NCI-H2227 (cell line): ENCODE measurements around the gene COA6.
A peak's percentile ranks its signal among the peaks of the same experiment; 100 is the strongest.

Source experiments
- DNase-seq: peaks from one replicate; lab custom pipeline; 2025; ENCODE audit not compliant: unreplicated experiment; lab: John Stamatoyannopoulos, UW

Gene COA6, protein sequence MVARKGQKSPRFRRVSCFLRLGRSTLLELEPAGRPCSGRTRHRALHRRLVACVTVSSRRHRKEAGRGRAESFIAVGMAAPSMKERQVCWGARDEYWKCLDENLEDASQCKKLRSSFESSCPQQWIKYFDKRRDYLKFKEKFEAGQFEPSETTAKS

DNA sequence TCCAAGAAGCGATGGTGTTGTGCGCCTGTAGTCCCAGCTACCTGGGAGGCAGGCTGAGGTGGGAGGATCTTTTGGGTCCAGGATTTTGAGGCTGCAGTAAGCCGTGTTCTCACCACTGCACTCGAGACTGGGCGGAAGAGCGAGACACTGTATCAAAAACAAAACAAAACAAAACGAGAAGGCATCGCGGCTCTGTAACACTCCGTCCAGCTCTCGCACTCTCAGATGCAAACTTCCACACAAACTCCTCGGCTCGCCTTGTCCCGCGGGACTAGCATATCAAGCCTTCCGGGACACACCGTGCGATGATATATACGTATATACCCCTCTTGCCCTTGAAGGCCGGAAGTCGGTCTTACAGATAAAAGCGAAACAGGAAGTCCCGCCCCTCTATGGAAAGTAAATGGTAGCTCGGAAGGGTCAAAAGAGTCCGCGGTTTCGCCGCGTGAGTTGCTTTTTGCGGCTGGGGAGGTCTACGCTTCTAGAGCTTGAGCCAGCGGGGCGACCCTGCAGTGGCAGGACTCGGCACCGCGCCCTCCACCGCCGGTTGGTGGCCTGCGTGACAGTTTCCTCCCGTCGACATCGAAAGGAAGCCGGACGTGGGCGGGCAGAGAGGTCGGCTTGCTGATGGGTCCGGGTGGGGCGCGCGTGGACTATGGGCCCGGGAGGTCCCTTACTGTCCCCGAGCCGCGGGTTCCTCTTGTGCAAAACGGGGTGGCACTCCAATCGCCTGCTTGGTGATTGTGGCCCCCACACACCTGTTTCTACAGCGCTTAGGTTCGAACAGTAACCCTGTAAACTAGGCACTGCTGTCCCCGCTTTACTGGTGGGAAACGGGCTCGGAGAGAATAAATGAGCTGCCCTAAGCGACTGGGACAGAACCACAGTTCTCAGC lies at the start of gene COA6:
Gene COA6, plus strand, starts transcription at position 393 of the 895 bp plus-strand sequence. Its CDS starts 11 bp downstream, at position 404.
- DNase-seq, result peak; percentile 97

DNA sequence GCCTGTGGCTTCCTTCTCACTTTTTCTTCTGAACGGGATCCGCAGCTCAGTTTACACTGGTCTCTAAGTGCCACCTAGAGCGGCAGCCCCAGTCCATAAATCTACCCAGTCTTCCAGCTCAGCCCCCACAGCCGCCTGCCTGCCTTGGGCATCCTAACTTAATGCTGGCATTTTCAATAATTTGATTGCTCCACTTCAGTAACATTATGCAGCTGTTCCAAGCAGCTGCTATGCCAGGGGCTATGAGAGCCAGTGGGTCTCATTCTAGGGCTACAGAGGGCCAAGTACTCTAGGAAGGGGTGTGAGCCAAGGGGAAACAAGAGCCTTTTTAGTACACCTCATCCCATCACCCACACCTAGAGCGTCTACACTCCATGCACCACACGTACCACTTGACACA lies 48.4 kb upstream of the COA6 start:
- DNase-seq, result no peak

DNA sequence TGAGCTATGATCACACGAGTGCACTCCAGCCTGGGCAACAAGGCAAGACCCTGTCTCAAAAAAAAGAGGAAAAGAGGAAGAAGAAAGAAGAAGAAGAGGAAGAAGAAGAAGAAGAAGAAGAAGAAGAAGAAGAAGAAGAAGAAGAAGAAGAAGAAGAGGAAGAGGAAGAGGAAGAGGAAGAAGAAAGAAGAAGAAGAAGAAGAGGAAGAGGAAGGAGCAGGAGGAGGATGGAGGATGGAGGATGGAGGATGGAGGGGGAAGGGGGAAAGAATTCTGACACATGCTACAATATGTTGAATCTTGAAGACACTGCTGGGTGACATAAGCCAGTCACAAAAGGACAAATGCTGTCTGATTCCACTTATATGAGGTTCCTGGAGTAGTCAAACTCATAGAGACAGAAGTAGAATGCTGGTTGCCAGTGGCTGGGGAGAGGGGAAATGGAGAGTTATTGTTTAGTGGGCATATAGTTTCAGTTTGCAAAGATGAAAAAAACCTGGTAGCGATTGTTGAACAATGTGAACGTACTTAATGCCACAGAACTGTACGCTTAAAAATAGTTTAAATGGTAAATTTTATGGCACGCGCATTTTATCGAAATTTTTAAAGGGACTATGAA lies 47.3 kb upstream of the COA6 start:
- no peak for DNase-seq

DNA sequence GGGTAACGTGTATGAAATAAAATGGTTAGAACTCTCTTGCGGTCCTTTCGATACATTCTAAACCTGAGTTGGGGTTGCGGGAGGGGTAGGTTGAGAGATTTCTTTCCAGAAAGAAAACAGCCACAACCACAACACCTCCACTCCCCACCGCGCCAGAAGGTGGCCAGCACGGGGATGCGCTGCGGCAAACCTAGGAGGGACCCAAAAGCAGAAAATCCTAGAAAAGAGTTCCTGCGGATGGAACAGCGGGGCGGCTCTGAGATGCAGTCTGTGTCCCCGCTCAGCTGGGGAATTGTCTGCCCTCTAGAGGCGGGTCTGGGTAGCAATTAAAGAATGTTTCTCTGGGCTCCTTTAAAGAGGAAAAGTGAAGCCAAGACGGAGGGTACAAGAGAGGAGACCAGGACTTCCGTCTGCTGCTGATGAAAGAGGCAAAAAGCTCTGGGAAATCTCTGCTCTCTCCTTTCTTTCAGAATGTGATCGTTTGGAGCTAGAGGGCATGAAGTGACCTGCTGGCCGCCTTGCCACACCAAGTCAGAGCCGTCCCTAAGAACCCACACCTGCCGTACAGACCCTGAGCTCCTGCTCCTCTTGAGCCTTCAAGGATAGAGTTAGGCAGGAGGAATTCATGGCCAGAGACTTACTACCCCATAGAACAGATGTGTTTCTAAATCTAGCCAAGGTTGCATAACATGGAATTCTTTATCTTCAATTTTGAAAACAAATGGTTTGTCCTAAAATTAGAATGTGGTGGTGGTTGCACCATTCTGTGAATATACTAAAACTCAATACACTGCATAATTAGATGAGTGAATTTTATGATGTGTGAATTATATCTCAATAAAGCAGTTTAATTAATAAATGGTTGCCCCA lies 46.5 kb upstream of the COA6 start:
- DNase-seq, result peak; percentile 16

DNA sequence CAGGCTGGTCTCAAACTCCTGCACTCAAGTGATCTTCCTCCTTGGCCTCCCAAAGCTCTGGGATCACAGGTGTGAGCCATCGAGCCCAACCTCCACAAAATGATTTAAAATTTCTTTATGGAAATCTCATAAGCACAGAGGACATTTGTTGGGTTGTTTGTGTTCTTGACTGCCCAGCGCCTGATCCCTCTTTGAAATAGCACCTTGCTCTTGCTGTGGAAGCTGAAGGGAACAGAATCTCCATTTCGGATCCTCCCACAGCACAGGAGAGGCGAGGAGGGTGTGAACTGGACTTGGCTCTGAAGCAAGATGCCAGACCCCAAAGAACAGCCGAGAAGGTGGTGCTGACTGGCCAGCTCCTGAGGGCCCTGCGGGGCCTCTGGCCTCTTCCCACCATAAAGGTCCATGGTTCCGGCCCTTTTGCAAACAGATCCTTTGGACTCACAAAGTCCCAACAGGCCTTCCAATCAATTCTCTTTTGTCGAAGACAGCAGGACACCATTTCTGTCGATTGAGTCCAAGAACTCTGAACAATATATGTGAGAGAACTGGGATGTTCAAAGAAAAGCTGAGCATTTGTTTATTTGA lies 45.6 kb upstream of the COA6 start:
- DNase-seq, result no peak

DNA sequence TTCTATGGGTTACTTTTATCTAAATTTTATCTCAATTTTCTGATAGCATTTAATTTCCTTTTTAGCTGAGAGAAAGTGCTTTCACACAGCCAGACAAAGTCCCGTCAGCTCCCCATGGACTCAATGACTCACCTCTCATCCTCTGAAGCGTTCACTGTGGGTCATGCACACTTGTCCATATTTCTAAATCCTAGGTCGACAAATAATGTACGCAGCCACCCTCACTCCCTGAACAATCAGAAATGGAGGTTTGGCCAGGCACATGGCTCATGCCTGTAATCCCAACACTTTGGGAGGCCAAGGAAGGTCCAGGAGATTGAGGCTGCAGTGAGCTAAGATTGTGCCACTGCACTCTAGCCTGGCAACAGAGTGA lies 42.4 kb upstream of the COA6 start:
- no peak for DNase-seq

DNA sequence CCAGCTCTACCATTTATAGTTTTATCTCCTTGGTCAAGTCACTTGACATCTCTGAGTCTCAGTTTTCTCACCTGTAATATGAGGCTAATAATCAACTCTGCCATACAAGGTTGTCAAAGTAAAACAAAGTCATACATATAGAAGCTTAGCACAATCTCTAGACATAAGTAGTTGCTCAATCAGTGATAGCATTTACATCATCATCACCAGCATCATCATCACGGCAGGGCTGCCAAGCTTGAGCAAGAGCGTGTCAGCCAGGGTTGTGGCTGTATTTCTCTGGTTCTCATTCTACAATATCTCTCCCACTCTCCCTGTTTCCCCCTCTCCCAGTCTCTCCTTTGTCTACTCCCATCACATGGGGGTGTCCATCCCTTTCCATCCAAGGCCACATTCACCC lies 41.7 kb upstream of the COA6 start:
- DNase-seq, result no peak

DNA sequence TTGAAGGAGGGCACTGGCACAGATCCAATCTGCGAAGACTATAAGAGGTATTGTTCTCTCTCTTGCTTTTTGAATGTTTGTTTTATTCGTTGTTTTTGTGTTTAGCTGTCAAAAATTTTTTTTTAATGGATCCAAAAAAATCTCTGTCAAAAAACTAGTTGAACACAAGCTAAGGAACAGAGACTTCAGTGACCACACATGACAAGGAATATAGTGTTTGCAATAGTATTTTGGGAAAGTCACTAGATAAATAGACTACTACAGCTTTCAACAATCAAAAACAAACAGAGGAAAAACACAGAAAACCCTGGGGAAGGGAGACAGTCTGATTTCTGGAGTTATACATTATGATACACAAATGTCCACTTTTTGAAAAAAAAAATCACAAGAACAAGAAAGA lies 36.9 kb upstream of the COA6 start:
- DNase-seq, result no peak

DNA sequence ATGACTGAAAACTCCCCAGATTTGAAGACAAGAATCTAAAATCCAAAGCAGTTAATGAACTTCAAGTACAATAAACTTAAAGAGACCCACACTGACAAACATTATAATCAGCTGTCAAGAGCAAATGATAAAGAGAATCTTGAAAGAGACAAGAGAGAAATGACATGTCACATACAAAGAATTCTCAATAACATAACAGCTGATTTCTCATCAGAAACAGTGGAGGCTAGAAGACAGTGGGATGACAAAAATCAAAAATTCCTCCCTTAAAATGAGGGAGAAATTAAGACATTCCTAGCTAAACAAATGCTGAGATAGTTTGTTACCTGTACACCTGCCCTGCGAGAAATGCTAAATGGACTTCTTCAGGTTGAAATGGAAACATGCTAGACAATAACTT lies 36.0 kb upstream of the COA6 start:
- no peak for DNase-seq

DNA sequence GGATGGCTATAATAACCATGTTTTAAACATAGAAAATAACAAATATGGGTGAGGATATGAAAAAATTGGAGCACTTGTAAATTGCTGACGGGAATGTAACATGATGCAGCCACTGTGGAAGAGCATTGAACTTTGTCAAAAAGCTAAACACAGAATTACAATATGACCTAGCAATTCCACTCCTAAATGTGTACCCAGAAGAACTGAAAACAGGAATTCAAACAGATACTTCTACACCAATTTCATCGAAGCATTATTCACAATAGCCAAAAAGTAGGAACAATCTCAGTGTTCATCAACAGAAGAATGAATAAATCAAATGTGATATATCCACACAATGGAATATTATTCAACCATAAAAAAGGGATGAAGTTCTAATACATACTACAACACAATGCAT lies 32.7 kb upstream of the COA6 start:
- no peak for DNase-seq

DNA sequence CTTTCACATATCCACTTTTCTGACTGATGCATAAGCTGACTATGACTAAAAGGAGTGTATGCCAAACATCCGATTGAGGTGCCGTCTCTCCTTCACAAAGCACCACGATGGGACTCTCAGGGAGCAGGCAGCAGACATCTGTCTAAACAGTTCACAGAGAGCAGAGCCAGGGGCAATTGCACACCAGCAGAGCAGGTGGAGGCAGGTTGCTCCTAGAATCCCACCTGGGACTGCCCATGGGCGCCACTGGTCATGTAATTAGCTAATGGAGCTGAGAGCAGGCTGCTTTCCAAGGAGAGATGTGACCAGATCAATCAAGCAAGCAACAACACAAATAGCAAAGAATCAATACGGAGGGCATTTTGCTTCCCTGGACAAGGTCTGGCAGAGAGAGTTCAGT lies 30.5 kb upstream of the COA6 start:
- no peak for DNase-seq

DNA sequence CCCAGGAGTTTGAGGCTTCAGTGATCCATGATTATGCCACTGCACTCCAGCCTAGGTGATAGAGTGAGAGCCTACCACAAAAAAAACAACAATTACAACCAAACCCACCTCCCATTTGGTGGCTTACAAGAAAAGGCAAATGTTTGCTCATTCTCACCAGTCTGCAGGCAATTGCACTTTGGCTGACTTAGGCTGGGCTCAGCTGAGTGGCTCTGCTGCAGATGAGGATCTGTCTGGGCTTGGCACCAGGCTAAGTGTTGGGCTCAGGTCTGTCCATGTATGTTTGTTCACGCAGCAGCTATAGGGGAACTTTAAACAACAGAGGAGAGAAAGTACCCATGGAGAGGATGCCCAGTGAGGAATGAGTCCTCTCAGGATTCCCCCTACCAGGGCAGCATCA lies 28.0 kb upstream of the COA6 start:
- no peak for DNase-seq

DNA sequence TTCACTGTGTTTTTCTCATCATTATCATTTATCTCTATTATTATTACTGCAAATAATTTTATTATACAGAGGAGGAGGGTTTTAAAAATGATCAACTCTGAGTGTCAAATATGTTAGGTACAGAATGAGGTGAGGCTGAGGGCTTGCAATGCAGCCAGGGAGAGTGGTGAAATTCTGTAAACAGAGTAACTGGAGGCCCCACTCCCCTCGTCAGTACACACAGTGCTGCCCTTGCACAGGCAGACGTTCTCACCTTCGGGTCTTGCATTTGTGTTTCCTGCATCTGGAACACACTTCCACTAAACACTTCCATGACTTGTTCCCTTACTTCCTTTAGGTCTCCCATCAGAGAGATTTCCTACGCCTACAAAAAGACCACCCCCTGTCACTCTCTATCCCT lies 24.3 kb upstream of the COA6 start:
- no peak for DNase-seq

DNA sequence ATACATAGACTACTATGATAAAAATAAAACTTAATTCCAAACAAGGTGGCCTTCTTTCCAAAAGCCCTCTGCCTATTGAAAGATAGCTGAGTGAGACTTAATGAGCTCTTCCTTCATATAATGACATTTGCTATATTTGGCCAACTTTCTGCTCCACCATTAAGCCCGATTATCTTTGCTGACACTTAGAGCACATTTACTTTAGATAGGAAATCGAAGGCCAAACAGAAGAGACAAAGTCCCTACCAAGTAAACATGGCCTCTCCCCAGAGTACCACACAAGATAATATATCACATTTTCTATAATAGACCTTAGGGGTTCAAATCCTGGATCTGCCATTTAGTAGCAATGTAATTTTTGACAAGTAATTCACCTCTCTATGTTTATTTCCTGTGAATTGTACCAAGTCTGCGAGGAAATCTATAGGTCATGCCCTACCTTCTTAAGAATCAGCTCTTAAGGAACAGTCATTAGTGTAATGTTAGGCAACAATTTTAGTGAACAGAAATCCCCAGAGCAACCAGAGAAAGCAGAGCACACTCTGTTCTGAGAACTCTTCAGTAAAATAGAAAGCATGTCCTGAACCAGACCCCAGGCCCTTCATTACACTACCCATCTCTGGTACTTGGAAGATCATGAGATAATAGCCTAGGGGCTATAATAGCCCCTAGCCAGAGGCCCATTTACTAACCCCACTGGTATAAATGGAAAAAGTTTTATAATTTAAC lies 17.3 kb upstream of the COA6 start:
- no peak for DNase-seq

DNA sequence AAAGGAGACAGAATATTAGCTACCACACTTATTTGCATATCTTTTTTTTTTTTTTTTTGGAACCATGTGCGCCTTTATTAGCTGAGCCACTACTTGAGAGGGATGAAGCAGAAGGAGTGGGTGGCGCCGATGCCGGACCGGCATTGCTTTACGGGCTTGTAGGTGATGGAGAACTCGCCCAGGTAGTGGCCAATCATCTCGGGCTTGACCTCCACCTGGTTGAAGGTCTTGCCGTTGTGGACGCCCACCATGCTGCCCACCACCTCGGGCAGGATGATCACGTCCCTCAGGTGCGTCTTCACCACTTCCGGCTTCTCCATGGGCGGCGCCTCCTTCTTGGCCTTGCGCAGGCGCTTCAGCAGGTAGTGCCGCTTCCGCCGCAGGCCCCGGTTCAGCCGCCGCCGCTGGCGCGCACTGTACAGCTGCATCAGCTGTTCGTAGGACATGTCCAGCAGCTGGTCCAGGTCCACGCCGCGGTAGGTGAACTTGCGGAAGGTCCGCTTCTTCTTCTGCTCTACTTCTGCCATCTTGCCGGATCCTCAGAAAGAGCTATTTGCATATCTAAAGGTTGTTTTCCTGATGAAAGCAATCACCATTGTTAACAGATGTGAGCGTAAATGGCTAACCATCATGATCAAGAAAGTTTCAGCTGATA lies 16.5 kb upstream of the COA6 start:
- peak; percentile 60 for DNase-seq

DNA sequence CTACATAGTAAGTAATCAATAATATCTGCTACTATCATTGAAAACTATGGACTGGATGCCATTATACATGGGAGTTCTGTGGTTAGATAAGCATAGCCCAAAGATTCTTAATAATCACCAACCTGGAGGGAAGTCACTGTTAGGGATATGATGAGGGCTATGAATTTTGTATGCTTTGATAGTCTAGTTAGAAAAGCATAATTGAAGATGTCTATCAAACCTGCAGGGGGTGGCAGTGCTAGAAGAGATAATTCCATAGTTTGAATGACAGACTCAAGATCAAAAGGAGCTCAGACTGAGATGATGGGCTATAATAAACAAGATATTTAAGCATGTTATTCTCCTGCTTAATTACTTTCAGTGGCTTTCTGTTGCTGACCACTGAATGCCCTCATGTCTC lies 15.4 kb upstream of the COA6 start:
- DNase-seq, result peak; percentile 20

DNA sequence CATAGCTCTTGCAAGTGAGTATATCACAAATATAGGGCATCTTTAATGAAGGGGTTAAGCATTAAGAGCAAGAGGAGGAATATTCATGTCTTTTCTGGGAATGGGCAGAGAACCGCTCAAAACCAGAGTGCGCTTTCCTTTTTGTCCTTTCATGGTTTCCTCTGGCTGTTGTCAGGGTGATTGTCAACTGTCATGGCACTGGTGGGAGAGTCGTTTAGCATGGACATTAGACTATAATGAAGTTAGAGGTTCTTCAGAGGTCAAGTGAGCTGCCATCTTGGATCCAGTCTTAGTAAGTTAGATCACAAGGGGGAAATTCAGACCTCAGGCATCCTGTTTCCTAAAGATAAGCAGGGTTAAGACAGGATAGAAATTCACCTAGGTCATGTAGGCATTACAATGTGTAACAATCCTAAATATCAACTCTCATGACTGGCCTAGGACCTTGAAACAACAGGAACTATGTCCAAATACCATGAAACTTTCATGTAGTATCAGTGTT lies 12.1 kb upstream of the COA6 start:
- DNase-seq, result no peak

DNA sequence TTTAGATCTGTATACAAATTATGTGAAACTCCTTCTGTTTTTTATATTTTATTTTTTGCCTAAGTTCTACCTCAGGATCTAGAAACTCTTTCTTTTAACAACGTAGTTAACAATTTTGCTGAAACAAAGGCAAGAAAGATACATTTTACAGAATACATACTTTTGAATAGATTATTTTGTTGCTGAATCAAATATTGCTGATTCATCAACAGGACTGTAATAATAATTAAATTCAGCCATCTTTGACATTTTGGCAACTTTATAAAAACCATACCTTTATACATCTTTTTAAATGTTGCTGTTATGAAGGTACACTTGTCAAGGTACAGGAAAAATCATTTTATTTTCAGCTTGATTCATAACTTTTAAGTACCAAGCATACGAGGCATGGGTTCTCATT lies 10.7 kb upstream of the COA6 start:
- DNase-seq, result no peak

DNA sequence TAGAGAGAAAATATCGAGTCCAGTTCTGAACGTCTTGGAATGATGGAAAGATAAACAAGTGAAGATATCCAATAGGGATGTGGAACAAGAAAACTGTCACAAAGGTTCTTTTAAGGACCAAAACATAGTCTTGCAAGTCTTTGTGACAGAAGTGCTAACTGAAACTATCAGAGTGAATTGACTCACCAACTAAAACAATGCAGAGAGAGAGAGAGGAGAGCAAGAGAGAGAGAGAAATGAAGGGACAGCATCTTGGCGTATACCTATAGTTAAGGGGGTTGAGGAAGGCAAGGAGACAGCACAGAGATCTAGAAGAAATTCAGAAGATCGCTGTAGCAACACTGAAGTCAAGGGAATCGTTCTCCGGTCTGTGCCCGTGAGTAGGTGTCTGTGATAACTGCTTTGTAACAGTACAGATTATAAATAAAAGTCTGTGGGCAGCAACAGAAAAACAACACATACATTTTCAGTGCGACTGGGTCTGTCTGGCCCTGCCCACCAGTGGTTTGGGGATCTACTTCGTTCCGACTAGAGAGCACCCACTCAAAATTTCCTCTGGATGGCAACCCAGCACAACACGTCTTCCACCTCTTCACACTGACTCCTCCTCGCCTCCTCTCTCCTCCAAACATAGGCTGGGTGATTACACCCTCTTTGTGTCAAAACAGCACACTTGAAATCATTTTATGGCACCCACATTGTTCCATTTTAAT lies 4.8 kb upstream of the COA6 start:
- no peak for DNase-seq
